H9 (cell line): Measurements from ENCODE around the gene ARHGAP15. TPM values are rescaled to one million over a fixed set of nuclear protein-coding genes. Genes with fewer than 3 reads are reported as not detected.
A peak's percentile ranks its signal among the peaks of the same experiment; 100 is the strongest.

Experiments used
- DNase-seq: peaks from one replicate; pipeline ENCODE4 v3.0.0-alpha.2; 2017
- H2AFZ ChIP-seq: one replicate; pipeline ENCODE4 v1.6.1; 2013; ENCODE audit warnings: mild to moderate bottlenecking, low read length, control low read depth, moderate library complexity
- H2AK5ac ChIP-seq: 2 replicates; pipeline ENCODE4 v1.6.1; 2013; ENCODE audit warnings: low read length, control low read depth, mixed read lengths; ENCODE audit not compliant: insufficient read length
- H2BK120ac ChIP-seq: one replicate; pipeline ENCODE4 v1.6.1; 2013; ENCODE audit warnings: low read depth, mild to moderate bottlenecking, low read length, control low read depth, inconsistent platforms; ENCODE audit not compliant: poor library complexity, severe bottlenecking
- H2BK12ac ChIP-seq: 2 replicates; pipeline ENCODE4 v1.6.1; 2013; ENCODE audit warnings: low read length, control low read depth, mixed read lengths, low read depth; ENCODE audit not compliant: insufficient read length
- H2BK15ac ChIP-seq: 2 replicates; pipeline ENCODE4 v1.6.1; 2013; ENCODE audit warnings: low read depth, low read length, control low read depth
- H2BK20ac ChIP-seq: one replicate; pipeline ENCODE4 v1.6.1; 2013; ENCODE audit warnings: low read depth, mild to moderate bottlenecking, low read length, control low read depth, inconsistent platforms; ENCODE audit not compliant: poor library complexity, severe bottlenecking
- H2BK5ac ChIP-seq: 2 replicates; pipeline ENCODE4 v1.6.1; 2013; ENCODE audit warnings: low read length, control low read depth, mixed read lengths; ENCODE audit not compliant: insufficient read length
- H3K14ac ChIP-seq: 2 replicates; pipeline ENCODE4 v1.6.1; 2013; ENCODE audit warnings: low read length, control low read depth; ENCODE audit not compliant: insufficient read depth
- H3K18ac ChIP-seq: 2 replicates; pipeline ENCODE4 v1.6.1; 2013; ENCODE audit warnings: low read depth, mild to moderate bottlenecking, mixed read lengths, low read length, control low read depth; ENCODE audit not compliant: insufficient read length
- H3K23ac ChIP-seq: 2 replicates; pipeline ENCODE4 v1.6.1; 2013; ENCODE audit warnings: low read length, control low read depth, mixed read lengths, low read depth; ENCODE audit not compliant: insufficient read length
- H3K23me2 ChIP-seq: 2 replicates; pipeline ENCODE4 v1.6.1; 2013; ENCODE audit warnings: low read depth, mild to moderate bottlenecking, mixed read lengths, low read length, control low read depth; ENCODE audit not compliant: insufficient read length, poor library complexity, severe bottlenecking
- H3K27ac ChIP-seq: 2 replicates; pipeline ENCODE4 v1.5.1; 2013; ENCODE audit warnings: low read length, control low read depth, mixed read lengths, low read depth; ENCODE audit not compliant: insufficient read length
- H3K27me3 ChIP-seq: 2 replicates; pipeline ENCODE4 v1.6.1; 2013; ENCODE audit warnings: low read length, control low read depth, inconsistent platforms; ENCODE audit not compliant: insufficient read depth
- H3K4ac ChIP-seq: 2 replicates; pipeline ENCODE4 v1.6.1; 2013; ENCODE audit warnings: low read depth, mild to moderate bottlenecking, control low read depth, inconsistent platforms, low read length, moderate library complexity
- H3K4me1 ChIP-seq: 2 replicates; pipeline ENCODE4 v1.6.1; 2013; ENCODE audit warnings: low read length, control low read depth, inconsistent platforms; ENCODE audit not compliant: insufficient read depth
- H3K4me2 ChIP-seq: 2 replicates; pipeline ENCODE4 v1.6.1; 2013; ENCODE audit warnings: low read length, control low read depth, mixed read lengths; ENCODE audit not compliant: insufficient read length, insufficient read depth
- H3K56ac ChIP-seq: 2 replicates; pipeline ENCODE4 v1.6.1; 2013; ENCODE audit warnings: low read depth, mild to moderate bottlenecking, mixed read lengths, low read length, control low read depth; ENCODE audit not compliant: insufficient read length
- H3K79me1 ChIP-seq: 2 replicates; pipeline ENCODE4 v1.6.1; 2013; ENCODE audit warnings: low read depth, mild to moderate bottlenecking, moderate library complexity, low read length, control low read depth, inconsistent platforms; ENCODE audit not compliant: insufficient read depth, poor library complexity, severe bottlenecking
- H3K79me2 ChIP-seq: 2 replicates; pipeline ENCODE4 v1.6.1; 2013; ENCODE audit warnings: low read length, control low read depth, inconsistent platforms; ENCODE audit not compliant: insufficient read depth
- H3K9ac ChIP-seq: 2 replicates; pipeline ENCODE4 v1.6.1; 2013; ENCODE audit warnings: low read length, control low read depth, mixed read lengths; ENCODE audit not compliant: insufficient read length; ENCODE audit errors: extremely low read depth
- H3K9me3 ChIP-seq: one replicate; pipeline ENCODE4 v1.6.1; 2013; ENCODE audit warnings: low read depth, low read length, inconsistent platforms; ENCODE audit not compliant: control insufficient read depth
- H3T11ph ChIP-seq: one replicate; pipeline ENCODE4 v1.6.1; 2013; ENCODE audit warnings: mild to moderate bottlenecking, low read length, control low read depth, inconsistent platforms
- H4K20me1 ChIP-seq: one replicate; pipeline ENCODE4 v1.6.1; 2013; ENCODE audit not compliant: control insufficient read depth, insufficient read length, insufficient read depth
- H4K5ac ChIP-seq: 2 replicates; pipeline ENCODE4 v1.6.1; 2013; ENCODE audit warnings: low read depth, mild to moderate bottlenecking, mixed read lengths, low read length, control low read depth; ENCODE audit not compliant: insufficient read length
- H4K8ac ChIP-seq: replicated peaks from 2 replicates; pipeline ENCODE4 v1.6.1; 2013; ENCODE audit warnings: low read length, control low read depth, mixed read lengths, low read depth; ENCODE audit not compliant: insufficient read length
- H4K91ac ChIP-seq: 2 replicates; pipeline ENCODE4 v1.6.1; 2013; ENCODE audit warnings: low read depth, mild to moderate bottlenecking, moderate library complexity, mixed read lengths, low read length, control low read depth; ENCODE audit not compliant: insufficient read length
- H3K27ac Mint-ChIP-seq, 3 experiments: 2 replicates in 2 of 3; 3 replicates in 1 of 3; pipeline ENCODE4 v1.8.0; 2020 to 2021; ENCODE audit warnings: mixed read lengths in 3 of 3, mild to moderate bottlenecking in 1 of 3, moderate library complexity in 1 of 3
- H3K27me3 Mint-ChIP-seq: 2 replicates; pipeline ENCODE4 v1.8.0; 2021; ENCODE audit warnings: low read depth, mild to moderate bottlenecking, moderate library complexity, mixed read lengths
- H3K36me3 Mint-ChIP-seq, 3 experiments: 2 replicates in 2 of 3; 3 replicates in 1 of 3; pipeline ENCODE4 v1.8.0; 2020 to 2021; ENCODE audit warnings: low read depth in 3 of 3, mixed read lengths in 3 of 3; ENCODE audit not compliant: insufficient read depth in 1 of 3
- H3K4me1 Mint-ChIP-seq, 2 experiments: 2 replicates each; pipeline ENCODE4 v1.8.0; 2020; ENCODE audit warnings: mixed read lengths in 2 of 2
- H3K4me3 Mint-ChIP-seq, 2 experiments: 2 replicates in 1 of 2; 3 replicates in 1 of 2; pipeline ENCODE4 v1.8.0; 2020 to 2021; ENCODE audit warnings: mild to moderate bottlenecking in 2 of 2, mixed read lengths in 2 of 2, moderate library complexity in 1 of 2
- H3K9me3 Mint-ChIP-seq, 2 experiments: 2 replicates in 1 of 2; 3 replicates in 1 of 2; pipeline ENCODE4 v1.8.0; 2020; ENCODE audit warnings: mild to moderate bottlenecking in 2 of 2, mixed read lengths in 2 of 2, moderate library complexity in 1 of 2
- WGBS: extraction: QIAGEN DNeasy Blood & Tissue Kit; methylation state at CpG from one replicate; pipeline ENCODE4 v1.1.7; 2013; ENCODE audit warnings: missing lambda C conversion rate, low lambda C conversion rate, mixed read lengths; ENCODE audit not compliant: insufficient read length; ENCODE audit errors: extremely low coverage; 5-methylcytosine and 5-hydroxymethylcytosine counted together
- total RNA-seq: library from RNA; stranded (reverse); gene quantifications from 2 replicates; pipeline ENCODE4 v1.2.1, GENCODE V29; 2021
- TF ChIP-seq, protein P1 (sequence below): fragments of 200-600 bp; sonication (generic); conservative IDR thresholded peaks from 3 replicates; pipeline ENCODE4 v1.8.0; 2021; ENCODE audit warnings: antibody characterized with exemption, mild to moderate bottlenecking

The ARHGAP15 gene
- total RNA-seq, 1 experiment from 2014 or later, result not detected

DNA sequence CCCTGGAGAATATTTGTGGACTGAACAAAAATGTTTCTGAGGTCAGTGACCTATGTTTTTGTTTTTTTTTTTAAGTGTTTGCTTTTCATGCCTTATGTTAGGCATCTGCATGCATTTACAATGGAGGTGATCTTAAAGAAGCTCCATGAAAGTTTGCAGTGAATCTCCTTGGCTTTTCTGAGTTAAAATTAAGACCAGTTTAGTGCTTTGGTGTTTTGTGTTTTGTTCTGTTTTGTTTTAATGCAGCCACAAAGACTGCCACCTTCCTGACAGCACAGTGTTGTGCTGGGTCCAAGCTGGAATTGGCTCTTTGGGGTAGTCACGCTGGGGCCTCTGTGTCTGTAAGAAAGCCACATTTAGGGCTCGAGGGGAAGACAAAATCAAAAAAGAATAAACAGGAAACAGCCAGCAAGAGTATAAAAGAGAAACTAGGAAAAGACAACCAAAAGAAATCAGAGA lies 396.2 kb downstream of the ARHGAP15 start:
- no peak overlapping the region for H2AFZ ChIP-seq
- DNase-seq, result no peak
- no peak overlapping the region for H3K4me2 ChIP-seq
- H3K9me3 ChIP-seq, result no peaks in the 10 kb centered on the region
- H3K56ac ChIP-seq, result no peak overlapping the region
- no peaks in the 10 kb centered on the region for H3K23me2 ChIP-seq
- no peak overlapping the region for H3K4ac ChIP-seq
- H4K5ac ChIP-seq, result no peak overlapping the region
- H3K4me3 Mint-ChIP-seq, result no peak overlapping the region
- no peak overlapping the region for H3K23ac ChIP-seq
- no peak overlapping the region for H3K14ac ChIP-seq
- H3K27ac Mint-ChIP-seq, result peak overlapping the region in 2 of 3 experiments; percentile 37 to 46; a peak in 4 of 7 replicates
- H2BK15ac ChIP-seq, result no peak overlapping the region
- no peak overlapping the region for H3K18ac ChIP-seq
- no peak overlapping the region for H3K27ac ChIP-seq
- H3K4me1 ChIP-seq, result no peaks in the 10 kb centered on the region
- WGBS, result no CpG with 5 or more reads among the region's 2 CpGs
- no peaks in the 10 kb centered on the region for H4K20me1 ChIP-seq
- H2BK120ac ChIP-seq, result no peak overlapping the region
- H3K79me2 ChIP-seq, result no peaks in the 10 kb centered on the region
- H3K4me1 Mint-ChIP-seq, result peaks cover 5 to 9% of the 10 kb centered on the region in 2 experiments
- no peak overlapping the region for H4K91ac ChIP-seq
- H3K27me3 Mint-ChIP-seq, result no peaks in the 10 kb centered on the region
- H3K9me3 Mint-ChIP-seq, result no peaks in the 10 kb centered on the region
- no peak overlapping the region for H2AK5ac ChIP-seq
- H3K79me1 ChIP-seq, result no peaks in the 10 kb centered on the region
- TF ChIP-seq, protein P1, sequence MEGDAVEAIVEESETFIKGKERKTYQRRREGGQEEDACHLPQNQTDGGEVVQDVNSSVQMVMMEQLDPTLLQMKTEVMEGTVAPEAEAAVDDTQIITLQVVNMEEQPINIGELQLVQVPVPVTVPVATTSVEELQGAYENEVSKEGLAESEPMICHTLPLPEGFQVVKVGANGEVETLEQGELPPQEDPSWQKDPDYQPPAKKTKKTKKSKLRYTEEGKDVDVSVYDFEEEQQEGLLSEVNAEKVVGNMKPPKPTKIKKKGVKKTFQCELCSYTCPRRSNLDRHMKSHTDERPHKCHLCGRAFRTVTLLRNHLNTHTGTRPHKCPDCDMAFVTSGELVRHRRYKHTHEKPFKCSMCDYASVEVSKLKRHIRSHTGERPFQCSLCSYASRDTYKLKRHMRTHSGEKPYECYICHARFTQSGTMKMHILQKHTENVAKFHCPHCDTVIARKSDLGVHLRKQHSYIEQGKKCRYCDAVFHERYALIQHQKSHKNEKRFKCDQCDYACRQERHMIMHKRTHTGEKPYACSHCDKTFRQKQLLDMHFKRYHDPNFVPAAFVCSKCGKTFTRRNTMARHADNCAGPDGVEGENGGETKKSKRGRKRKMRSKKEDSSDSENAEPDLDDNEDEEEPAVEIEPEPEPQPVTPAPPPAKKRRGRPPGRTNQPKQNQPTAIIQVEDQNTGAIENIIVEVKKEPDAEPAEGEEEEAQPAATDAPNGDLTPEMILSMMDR, result no peak
- no peak overlapping the region for H2BK12ac ChIP-seq
- H3T11ph ChIP-seq, result no peak overlapping the region
- H3K36me3 Mint-ChIP-seq, result no peaks in the 10 kb centered on the region
- no peak overlapping the region for H2BK5ac ChIP-seq
- H3K9ac ChIP-seq, result no peak overlapping the region
- no peaks in the 10 kb centered on the region for H3K27me3 ChIP-seq
- H4K8ac ChIP-seq, result no peak overlapping the region
- H2BK20ac ChIP-seq, result no peak overlapping the region
